HFF-Myc (cell line): ENCODE results near the gene CACNA1C.

Source experiments
- DNase-seq: peaks from one replicate; pipeline ENCODE4 v3.0.0-alpha.2; 2011; ENCODE audit warnings: low read depth; ENCODE audit errors: extremely low read depth
- H3K4me3 ChIP-seq: replicated peaks from 2 replicates; pipeline ENCODE4 v1.5.1; 2011; ENCODE audit warnings: low read depth, mild to moderate bottlenecking, control low read depth, low read length
- TF ChIP-seq, protein P1 (sequence below): IDR thresholded peaks from 2 replicates; pipeline ENCODE4 v1.5.1; 2012; ENCODE audit warnings: mild to moderate bottlenecking, low read depth, low read length, control low read depth; ENCODE audit errors: missing control alignments

Gene CACNA1C

DNA sequence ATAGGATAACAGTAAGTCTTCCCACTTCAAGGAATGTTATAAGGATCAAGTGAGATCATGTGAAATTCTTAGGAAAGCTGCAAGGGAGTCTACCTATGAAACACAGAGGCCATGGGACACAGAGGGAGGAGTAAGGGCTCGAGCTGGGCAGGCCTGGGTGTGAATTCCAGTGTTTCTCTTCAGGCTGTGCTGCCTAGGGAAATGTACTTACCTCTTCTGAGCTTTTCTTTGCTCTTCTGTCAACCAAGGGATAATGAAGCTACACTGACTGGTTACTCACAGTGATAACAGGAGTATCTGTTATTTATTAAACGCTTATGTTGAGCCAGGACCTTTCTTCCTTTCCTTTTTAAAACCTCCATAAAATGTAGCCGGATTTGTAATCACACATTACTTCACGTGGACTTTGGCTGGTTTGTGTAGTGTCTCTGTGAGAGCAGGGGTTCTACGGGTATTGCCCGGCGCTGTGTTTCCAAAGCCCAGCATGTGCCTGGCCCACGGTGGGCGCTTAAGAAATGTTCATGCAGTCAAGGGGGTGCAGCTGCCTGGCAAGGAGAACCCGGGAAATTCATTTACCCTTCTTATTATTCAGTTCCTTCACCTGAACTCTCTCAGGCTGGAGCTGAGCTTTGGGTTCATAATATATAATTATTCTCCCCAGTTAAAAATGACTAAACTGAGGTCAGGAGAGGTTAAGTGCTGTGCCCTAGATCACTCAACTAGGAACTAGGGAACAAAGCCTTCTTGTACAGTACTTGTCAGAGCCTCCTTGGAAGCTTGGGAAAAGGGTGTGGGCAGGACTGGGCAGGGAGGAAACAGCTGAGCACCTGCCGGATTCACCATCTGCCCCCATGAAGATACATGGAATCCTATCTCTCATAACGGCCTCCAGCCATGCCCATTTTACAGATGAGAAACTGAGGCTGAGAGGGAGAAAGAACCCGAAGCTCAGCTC is 214.2 kb downstream of the CACNA1C start:
- no peak for DNase-seq
- no peak overlapping the region for H3K4me3 ChIP-seq
- TF ChIP-seq, protein P1, sequence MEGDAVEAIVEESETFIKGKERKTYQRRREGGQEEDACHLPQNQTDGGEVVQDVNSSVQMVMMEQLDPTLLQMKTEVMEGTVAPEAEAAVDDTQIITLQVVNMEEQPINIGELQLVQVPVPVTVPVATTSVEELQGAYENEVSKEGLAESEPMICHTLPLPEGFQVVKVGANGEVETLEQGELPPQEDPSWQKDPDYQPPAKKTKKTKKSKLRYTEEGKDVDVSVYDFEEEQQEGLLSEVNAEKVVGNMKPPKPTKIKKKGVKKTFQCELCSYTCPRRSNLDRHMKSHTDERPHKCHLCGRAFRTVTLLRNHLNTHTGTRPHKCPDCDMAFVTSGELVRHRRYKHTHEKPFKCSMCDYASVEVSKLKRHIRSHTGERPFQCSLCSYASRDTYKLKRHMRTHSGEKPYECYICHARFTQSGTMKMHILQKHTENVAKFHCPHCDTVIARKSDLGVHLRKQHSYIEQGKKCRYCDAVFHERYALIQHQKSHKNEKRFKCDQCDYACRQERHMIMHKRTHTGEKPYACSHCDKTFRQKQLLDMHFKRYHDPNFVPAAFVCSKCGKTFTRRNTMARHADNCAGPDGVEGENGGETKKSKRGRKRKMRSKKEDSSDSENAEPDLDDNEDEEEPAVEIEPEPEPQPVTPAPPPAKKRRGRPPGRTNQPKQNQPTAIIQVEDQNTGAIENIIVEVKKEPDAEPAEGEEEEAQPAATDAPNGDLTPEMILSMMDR = no peak

DNA sequence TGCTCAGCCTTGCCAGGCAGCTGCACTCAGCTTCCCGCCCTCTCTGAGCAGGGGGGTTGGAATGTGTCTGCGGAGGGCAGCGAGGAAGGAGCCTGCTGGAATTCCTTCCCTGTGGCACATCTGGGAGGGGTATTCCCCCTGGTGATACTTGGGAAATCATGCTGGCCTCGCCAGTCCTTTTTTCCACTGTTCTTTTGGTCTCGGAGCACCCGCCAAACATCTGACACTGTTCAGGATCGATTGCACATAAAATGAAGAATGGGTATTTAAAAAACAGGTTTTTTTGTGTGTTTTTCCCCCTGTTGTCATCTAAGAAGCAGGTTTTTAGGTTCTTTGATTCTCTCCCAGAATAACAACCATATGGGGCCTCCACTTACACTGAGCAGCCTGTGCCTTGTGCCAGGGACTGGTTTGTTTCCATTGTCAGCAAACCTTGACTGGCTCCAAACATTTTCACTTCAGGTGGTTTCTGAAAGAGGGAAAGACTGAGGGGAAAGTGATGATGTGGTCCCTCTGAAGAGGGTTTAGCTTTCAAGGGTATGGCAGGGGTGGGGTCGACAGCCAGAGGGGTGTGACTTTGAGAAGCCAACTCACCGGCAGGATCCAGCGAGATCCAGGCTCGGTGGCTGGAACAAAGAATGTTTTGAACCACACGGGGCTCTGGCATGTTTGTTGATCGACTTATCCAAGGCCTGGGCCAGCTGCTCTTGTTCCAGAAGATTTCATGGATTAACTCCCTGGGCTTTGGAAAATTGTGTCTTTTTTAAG is 215.1 kb downstream of the CACNA1C start:
- no peak for DNase-seq
- H3K4me3 ChIP-seq = no peak overlapping the region; the same call in 1 of the 2 replicates
- TF ChIP-seq, protein P1 = no peak

DNA sequence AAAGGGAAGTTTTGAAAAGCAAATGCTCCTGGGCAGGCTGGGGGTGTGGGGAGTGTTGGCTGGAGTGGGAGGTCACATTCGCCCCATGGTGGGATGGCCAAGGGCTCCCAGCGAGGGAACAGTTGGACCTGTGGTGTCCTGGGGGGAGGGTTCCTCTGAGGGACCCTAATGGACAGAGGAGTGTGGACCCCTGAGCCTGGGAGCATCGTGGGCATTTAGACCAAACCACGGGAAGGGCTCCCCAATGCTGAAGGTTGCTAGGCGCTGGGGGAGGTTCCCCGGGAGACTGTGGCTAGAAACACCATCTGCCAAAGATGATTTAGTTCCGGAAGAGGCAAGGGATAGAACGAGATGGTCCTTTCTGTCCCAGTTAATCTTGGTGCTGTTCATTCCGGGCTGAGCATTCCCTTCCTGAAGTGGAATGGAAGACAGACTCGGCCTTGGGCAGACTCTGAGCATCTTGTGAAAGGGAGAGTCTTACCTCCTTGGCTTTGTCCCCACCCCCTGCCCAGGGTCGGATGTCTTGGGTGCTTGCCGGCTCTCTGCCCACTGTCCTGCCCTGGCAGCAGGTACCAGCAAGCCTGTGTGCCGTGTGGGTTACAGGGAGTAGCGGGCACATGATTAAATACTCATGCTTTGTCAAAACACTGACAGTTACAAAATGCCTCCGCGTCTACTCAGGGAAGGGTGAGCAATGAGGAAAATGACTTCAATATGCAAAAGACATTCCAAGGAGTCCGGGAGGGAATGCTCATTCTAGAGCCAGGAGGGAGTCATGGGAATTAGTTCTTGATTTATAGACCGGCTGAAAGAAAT is 215.9 kb downstream of the CACNA1C start:
- DNase-seq = no peak
- H3K4me3 ChIP-seq = peak overlapping the region; percentile 13; the same call in 1 of the 2 replicates
- TF ChIP-seq, protein P1 = no peak

DNA sequence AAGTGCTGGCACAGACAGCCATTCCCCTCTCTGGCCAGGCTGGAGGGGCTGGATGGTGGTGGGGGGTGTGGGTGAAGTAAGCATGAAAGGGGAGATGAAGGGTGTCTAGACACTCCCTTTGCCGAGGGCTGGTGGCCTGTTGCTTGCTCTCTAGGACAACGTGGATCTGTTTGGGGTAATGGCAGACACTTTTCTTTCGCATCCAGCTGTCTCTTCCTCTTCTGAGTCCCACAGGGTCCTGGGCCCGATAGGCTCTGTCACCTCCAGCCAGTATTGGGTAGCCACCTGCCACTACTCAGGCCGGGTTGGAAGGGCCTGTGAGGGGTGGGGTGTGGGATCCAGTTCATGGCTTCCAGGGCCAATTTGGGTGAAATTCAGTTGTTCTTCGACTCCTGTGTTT is 218.1 kb downstream of the CACNA1C start:
- DNase-seq = no peak
- H3K4me3 ChIP-seq = no peak overlapping the region
- TF ChIP-seq, protein P1 = no peak

DNA sequence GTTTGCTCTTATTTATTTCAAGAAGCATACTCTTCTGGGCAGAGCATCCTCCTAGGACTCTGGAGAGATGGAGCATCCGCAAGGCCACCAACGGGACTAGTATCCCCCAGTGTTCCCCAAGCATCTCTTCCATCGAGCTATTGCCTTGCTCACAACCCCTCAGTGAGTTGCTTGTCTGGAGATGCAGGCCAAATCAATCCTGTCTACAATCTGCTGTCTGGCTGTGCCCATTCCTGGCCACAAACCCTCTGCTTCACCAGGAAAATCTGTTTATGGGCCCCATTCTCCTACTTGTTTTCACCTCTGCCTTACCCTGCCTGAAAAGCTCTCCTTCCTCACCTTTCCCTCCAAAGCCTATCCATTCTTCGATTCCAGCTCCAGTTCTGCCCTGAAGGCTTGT is 219.2 kb downstream of the CACNA1C start:
- no peak for DNase-seq
- TF ChIP-seq, protein P1 = no peak
- no peak overlapping the region for H3K4me3 ChIP-seq

DNA sequence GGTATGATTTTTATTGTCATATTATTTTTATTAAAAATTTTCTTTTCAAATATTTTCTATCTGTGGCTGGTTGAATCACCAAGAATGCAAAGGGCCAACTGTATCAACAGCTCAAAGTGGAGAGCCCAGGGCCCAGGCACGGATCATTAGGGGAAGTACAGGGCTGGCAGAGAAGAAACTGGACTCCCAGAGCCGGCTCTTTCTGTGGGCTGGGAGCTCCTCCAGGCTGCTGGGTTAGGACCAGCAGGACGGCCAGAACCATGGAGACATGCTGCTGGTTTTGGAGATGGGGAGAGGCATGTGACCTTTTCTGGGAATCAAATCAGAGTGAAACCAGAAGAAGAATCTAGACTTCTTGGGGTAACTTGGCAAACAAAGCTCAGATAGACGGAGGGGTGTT is 220.5 kb downstream of the CACNA1C start:
- TF ChIP-seq, protein P1 = no peak
- no peak for DNase-seq
- H3K4me3 ChIP-seq = no peak overlapping the region
